ENCODE data around the gene CDC6. TPM values are rescaled to one million over a fixed set of nuclear protein-coding genes. Genes with fewer than 3 reads are reported as not detected.

The CDC6 gene
- total RNA-seq, 1 donor from 2014 or later, result 2.3 TPM

DNA sequence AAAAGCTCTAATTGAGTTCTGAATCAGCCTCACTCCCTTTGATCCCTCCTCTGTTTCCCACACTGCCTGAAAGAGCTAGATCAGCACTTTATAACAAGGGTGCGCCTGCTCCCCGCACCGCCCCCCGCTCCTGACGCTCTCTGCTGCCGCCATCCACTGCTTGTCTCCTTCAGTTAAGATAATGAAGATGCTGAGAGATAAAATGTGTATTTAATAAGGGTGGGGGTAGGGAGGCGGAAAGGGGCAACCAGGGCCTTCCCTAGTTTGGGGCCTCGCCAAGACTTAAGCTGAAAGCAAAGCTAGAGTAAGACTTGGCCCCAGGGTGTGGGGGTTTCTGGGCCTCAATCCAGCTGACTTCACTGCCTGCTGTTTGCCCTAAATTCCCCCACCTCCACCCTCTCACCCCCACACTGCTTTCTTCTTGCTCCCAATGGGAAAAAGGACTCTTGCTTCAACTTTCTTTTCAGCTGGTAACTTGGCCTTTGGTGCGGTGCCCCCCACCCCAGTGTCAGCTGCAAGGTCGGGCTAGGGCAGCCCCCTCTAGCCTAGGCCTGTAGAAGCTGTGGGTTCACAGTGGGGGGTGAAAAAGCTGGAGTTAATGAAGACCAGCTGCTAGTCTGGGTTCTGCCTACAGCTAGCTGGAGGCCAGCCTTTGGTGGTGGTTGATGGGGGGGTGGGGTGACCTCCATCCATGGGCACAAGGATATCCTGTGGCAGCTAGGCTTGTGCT, 19.5 kb downstream of the CDC6 start:
- DNase-seq (no peak), ATAC-seq (no peak)
- Histone ChIP-seq H3K4me1 (peaks cover 77% of the 10 kb centered on the region), H3K27me3 (ENCODE audit: low read depth) (no peaks in the 10 kb centered on the region), H3K4me3 (no peak overlapping the region), H3K9me3 (no peaks in the 10 kb centered on the region), H3K27ac (peak overlapping the region; percentile 76), H3K36me3 (no peaks in the 10 kb centered on the region)
- TF ChIP-seq CTCF (IDR thresholded peaks at IDR 0.05), result no peak
- intact Hi-C loops (cut with DNase I), result loop anchor here (10.0 kb wide), 1 partner anchor 108 kb away; the partner anchor contains the start of gene TOP2A

DNA sequence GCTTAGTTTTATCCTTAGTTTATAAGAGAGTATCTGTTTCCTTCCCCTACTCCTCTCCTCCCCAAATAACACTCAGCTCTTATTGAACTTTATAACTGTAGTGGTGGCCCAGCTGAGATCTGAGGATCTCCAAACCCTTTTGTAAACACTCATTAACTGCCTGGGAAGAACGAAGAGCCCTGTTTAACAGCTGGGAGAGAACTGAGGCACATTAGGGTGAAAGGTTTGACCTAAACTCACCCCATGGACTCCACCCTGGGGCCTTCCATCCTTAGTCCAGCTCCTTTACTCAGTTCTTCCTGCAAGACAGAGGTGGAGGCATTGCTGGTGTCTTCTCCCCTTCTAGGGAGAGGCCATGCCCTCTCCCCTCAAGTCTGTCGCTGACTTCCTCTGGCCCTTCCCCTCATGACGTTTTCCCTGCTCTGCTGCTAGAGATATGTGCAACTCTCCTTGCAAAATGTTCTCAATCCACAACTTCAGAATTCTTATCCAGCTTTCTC, 20.1 kb downstream of the CDC6 start:
- DNase-seq, result peak; percentile 51
- peak overlapping the region; percentile 76 for H3K27ac ChIP-seq
- no peaks in the 10 kb centered on the region for H3K9me3 ChIP-seq
- no peak for TF ChIP-seq CTCF (IDR thresholded peaks at IDR 0.05)
- ATAC-seq, result peak; percentile 43 to 54
- no peaks in the 10 kb centered on the region for H3K27me3 ChIP-seq (ENCODE audit: low read depth)
- H3K4me1 ChIP-seq, result peaks cover 83% of the 10 kb centered on the region
- no peaks in the 10 kb centered on the region for H3K36me3 ChIP-seq
- no peak overlapping the region for H3K4me3 ChIP-seq
- intact Hi-C loops (cut with DNase I), result loop anchor here (10.0 kb wide), 1 partner anchor 107 kb away; the partner anchor contains the start of gene TOP2A

GRCh38 chr17:40309031-40309948, 21.6 kb downstream of the CDC6 start, which contains the start of gene RARA:
RARA (plus strand) TSS chr17:40309180; CDS start chr17:40331219, 22,039 bp downstream.
- no peak for TF ChIP-seq CTCF (IDR thresholded peaks at IDR 0.05)
- no peaks in the 10 kb centered on the region for H3K36me3 ChIP-seq
- intact Hi-C loops (cut with DNase I), result loop anchor here (10.0 kb wide), 1 partner anchor 106 kb away; the partner anchor contains the start of gene TOP2A
- H3K9me3 ChIP-seq, result no peaks in the 10 kb centered on the region
- ATAC-seq (peak; percentile 72 to 79), DNase-seq (peak; percentile 75)
- H3K4me3 ChIP-seq, result peak within 1 kb of the TSS; percentile 61
- H3K27ac ChIP-seq, result peak within 1 kb of the TSS; percentile 76
- H3K4me1 ChIP-seq, result peaks cover 86% of the 10 kb centered on the region
- H3K27me3 ChIP-seq (ENCODE audit: low read depth), result no peaks in the 10 kb centered on the region

DNA sequence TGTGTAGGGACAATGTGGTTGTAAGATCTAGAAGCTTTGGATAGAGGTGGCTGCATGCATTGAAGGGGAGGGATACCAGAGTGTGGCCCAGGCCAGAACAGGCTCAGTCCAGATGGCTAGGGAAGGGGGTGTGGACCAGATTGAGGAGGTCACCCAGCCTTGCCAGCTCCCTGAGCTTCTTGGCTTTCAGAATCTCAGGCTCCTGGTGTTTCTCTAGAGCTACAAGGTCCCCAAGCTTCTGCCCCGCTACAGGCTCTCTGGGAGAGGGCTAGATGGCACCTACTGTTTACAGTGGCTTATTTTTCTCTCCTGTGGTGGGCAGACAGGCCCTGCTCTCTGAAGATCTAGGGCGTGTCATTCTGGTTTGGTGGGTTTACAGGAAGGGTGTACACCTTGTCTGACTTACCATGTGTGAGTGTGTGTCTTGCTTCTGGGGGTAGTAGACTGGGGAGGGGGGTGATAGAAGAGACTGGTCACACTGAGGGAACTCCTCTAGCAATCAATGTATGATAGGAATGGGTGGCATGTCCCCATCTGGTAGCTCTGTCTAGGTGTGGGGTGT, 22.4 kb downstream of the CDC6 start:
- H3K36me3 ChIP-seq, result no peaks in the 10 kb centered on the region
- no peak for TF ChIP-seq CTCF (IDR thresholded peaks at IDR 0.05)
- peak overlapping the region; percentile 76 for H3K27ac ChIP-seq
- intact Hi-C loops (cut with DNase I), result loop anchor here (10.0 kb wide), 1 partner anchor 105 kb away; the partner anchor contains the start of gene TOP2A
- peak overlapping the region; percentile 61 for H3K4me3 ChIP-seq
- ATAC-seq (peak in 1 of 2 donors; percentile 22), DNase-seq (no peak)
- H3K9me3 ChIP-seq, result no peaks in the 10 kb centered on the region
- peaks cover 92% of the 10 kb centered on the region for H3K4me1 ChIP-seq
- H3K27me3 ChIP-seq (ENCODE audit: low read depth), result no peaks in the 10 kb centered on the region

DNA sequence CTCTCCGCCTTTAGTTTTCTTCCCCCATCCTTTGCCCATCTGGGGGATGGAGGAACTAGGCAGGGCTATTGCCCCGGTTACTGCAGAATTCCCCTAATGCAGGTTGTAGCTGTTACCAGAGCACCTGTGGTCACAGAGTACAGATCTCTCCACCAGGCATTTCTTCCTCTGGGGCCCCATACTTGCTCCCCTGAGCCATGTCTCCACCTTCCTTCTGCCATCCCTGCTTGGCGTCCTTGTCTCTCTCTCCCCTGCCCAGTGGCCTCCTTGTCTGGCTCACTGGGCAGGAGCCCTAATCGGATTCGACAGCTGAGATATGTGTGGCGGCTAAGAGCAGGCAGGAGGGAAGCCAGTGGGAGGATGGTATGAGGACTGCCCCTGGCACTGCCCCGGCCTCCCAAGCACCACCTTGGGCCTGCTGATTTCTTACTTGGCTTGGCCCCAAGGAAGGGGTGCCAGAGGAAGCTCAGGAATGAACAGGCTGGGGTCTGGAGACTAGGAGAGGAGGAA, 23.3 kb downstream of the CDC6 start:
- ATAC-seq (no peak), DNase-seq (no peak)
- Histone ChIP-seq H3K4me1 (peaks cover 100% of the 10 kb centered on the region), H3K36me3 (no peaks in the 10 kb centered on the region), H3K9me3 (no peaks in the 10 kb centered on the region), H3K27me3 (ENCODE audit: low read depth) (no peaks in the 10 kb centered on the region), H3K4me3 (no peak overlapping the region), H3K27ac (peak overlapping the region; percentile 76)
- intact Hi-C loops (cut with DNase I), result no loop called here
- TF ChIP-seq CTCF (IDR thresholded peaks at IDR 0.05), result no peak
